BJ (cell line): ENCODE measurements around the gene RAI1. TPM values are rescaled to one million over a fixed set of nuclear protein-coding genes. Genes with fewer than 3 reads are reported as not detected.

ENCODE experiments used
- CTCF ChIA-PET: fragments of 350-600 bp; formaldehyde crosslinking; extraction: SDS; loops from one replicate; lab custom pipeline; 2021; ENCODE audit warnings: antibody characterized with exemption, inconsistent platforms; lab: Yijun Ruan, JAX
- POLR2A ChIA-PET: fragments of 300-600 bp; sonication (Branson Sonifier 250); formaldehyde crosslinking; extraction: SDS; loops from one replicate; lab custom pipeline; 2021; ENCODE audit warnings: antibody characterized with exemption; lab: Charles Lee
- DNase-seq: peaks from one replicate; pipeline ENCODE4 v3.0.0-alpha.2; 2011; ENCODE audit warnings: low read depth
- H3K27me3 ChIP-seq: 2 replicates; pipeline ENCODE4 v1.6.0; 2011; ENCODE audit warnings: low read length; ENCODE audit not compliant: control insufficient read depth, insufficient read depth
- H3K36me3 ChIP-seq: 2 replicates; pipeline ENCODE4 v1.5.1; 2011; ENCODE audit warnings: low read length; ENCODE audit not compliant: control insufficient read depth, insufficient read depth
- H3K4me3 ChIP-seq: 2 replicates; pipeline ENCODE4 v1.5.1; 2011; ENCODE audit warnings: low read depth, mild to moderate bottlenecking, control low read depth, low read length
- polyA plus RNA-seq: library from polyadenylated mRNA; depleted of rRNA; stranded (reverse); fragments of >200 nt; gene quantifications from 2 replicates; pipeline ENCODE4 v1.2.3, GENCODE V29; 2011
- TF ChIP-seq, protein P1 (sequence below): IDR thresholded peaks from 2 replicates; pipeline ENCODE4 v1.5.1; 2011; ENCODE audit warnings: low read depth, mild to moderate bottlenecking, control low read depth, inconsistent platforms, low read length, moderate library complexity; ENCODE audit not compliant: insufficient read depth

The RAI1 gene
- polyA plus RNA-seq, 1 experiment: 2.4 TPM

DNA sequence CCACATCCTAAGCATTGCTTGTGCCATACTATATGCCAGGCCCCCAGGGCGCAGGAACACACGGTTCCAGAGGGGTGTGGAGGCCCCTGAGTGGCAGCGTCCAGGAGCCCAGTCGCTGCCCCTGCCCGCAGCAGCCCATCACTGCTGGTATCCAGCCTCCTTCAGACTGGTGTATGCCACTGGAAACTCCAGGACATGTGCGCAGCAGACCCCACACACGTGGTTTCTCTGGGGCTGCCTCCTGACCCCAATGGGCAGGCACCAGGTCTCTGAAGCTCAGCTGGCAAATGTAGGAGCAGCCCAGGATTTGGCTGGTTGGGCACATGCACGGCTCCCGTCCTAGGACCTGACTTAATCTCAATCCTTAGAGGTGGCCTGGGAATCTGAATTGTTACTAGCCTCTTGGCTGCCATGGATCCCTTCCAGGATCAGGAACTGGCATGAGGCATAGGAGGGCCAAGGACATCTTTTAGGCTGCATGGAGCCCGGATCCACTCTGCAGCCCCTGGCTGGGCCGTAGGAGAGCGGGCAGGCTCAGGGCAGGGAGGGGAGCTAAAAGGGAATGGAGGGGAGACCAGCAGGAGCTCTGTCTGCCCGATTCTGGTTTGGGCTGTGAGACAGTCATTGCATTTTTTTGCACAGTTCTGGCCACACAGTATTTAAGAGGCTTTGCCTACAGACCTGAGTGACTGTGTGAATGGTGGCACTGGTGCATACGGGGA, 62.3 kb downstream of the RAI1 start:
- Histone ChIP-seq H3K4me3 (no peak overlapping the region), H3K36me3 (peaks cover 1% of the 10 kb centered on the region), H3K27me3 (no peaks in the 10 kb centered on the region)
- no peak for DNase-seq
- CTCF ChIA-PET: no interaction called here
- POLR2A ChIA-PET: no interaction called here
- TF ChIP-seq, protein P1, sequence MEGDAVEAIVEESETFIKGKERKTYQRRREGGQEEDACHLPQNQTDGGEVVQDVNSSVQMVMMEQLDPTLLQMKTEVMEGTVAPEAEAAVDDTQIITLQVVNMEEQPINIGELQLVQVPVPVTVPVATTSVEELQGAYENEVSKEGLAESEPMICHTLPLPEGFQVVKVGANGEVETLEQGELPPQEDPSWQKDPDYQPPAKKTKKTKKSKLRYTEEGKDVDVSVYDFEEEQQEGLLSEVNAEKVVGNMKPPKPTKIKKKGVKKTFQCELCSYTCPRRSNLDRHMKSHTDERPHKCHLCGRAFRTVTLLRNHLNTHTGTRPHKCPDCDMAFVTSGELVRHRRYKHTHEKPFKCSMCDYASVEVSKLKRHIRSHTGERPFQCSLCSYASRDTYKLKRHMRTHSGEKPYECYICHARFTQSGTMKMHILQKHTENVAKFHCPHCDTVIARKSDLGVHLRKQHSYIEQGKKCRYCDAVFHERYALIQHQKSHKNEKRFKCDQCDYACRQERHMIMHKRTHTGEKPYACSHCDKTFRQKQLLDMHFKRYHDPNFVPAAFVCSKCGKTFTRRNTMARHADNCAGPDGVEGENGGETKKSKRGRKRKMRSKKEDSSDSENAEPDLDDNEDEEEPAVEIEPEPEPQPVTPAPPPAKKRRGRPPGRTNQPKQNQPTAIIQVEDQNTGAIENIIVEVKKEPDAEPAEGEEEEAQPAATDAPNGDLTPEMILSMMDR: no peak

DNA sequence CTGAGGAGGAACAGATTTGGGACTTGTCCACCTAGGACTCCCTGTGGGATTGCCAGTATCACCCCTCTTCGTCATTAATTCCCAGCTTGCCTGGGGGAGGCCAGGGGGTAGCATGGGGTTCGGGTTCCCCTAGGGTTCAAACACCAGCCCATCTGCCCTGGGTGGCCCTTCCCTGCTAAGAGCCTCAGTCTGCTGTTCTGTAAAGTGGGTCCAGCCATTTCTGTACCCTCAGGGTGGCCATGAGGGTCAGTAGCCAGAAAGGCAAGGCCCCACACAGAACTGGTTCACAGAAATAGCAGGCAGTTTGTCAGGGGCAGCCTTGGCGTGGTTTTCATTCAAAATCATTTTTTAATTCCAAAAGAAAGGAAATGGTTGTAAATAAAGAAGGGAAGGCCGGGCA, 62.9 kb downstream of the RAI1 start:
- Histone ChIP-seq H3K27me3 (no peaks in the 10 kb centered on the region), H3K36me3 (peaks cover 1% of the 10 kb centered on the region), H3K4me3 (no peak overlapping the region)
- TF ChIP-seq, protein P1: no peak
- DNase-seq: no peak
- POLR2A ChIA-PET: no interaction called here
- CTCF ChIA-PET: no interaction called here

GRCh38 chr17:17745476-17746455, 64.5 kb downstream of the RAI1 start:
- Histone ChIP-seq H3K4me3 (no peak overlapping the region), H3K36me3 (peaks cover 1% of the 10 kb centered on the region), H3K27me3 (no peaks in the 10 kb centered on the region)
- no peak for DNase-seq
- POLR2A ChIA-PET: no interaction called here
- TF ChIP-seq, protein P1: no peak
- CTCF ChIA-PET: interaction anchor here (0.6 kb wide), 1 partner anchor 68 kb away, joined by 3 read pairs; no protein-coding TSS in a partner anchor

GRCh38 chr17:17748179-17748578, 66.9 kb downstream of the RAI1 start:
- POLR2A ChIA-PET: no interaction called here
- H3K27me3 ChIP-seq: no peaks in the 10 kb centered on the region
- H3K36me3 ChIP-seq: peaks cover 1% of the 10 kb centered on the region
- TF ChIP-seq, protein P1: no peak; the same call in 1 of the 2 replicates
- DNase-seq: no peak
- no peak overlapping the region for H3K4me3 ChIP-seq
- CTCF ChIA-PET: interaction anchor here (1.3 kb wide), 1 partner anchor 8 kb away, joined by 3 read pairs; no protein-coding TSS in a partner anchor

- TF ChIP-seq, protein P1: no peak
- ChIA-PET POLR2A (no interaction called here), CTCF (interaction anchor here (1.3 kb wide), 2 partner anchors 9 to 39 kb away, joined by 3 to 5 read pairs; no protein-coding TSS in a partner anchor)
- Histone ChIP-seq H3K36me3 (no peaks in the 10 kb centered on the region; the same call in none of the 2 replicates), H3K27me3 (no peaks in the 10 kb centered on the region), H3K4me3 (no peak overlapping the region)
- no peak for DNase-seq
Observed at GRCh38 chr17:17748604-17749003, 67.3 kb downstream of the RAI1 start.
